Pancreas (tissue), 10 donors: Measurements from ENCODE around the gene PPP1R2. TPM values are rescaled to one million over a fixed set of nuclear protein-coding genes. Genes with fewer than 3 reads are reported as not detected.
"Not testable (repeated sequence)": the region's sequence is repeated elsewhere in the genome, so short reads cannot be mapped to it uniquely, and the experiment has no call there.

Source experiments
- ATAC-seq, 4 donors: fragments of 200-7000 bp; cut with Tn5 transposase; one replicate each; pipeline versions ENCODE4 v1.8.0 to v1.9.1; 2020; ENCODE audit warnings: mild to moderate bottlenecking in 4 of 4, moderate library complexity in 4 of 4
- DNase-seq, 6 donors: peaks; one replicate each; pipeline ENCODE4 v3.0.0-alpha.2; 2020
- FAIRE-seq: peaks from 2 replicates; lab custom pipeline; 2012; peaks lifted over from hg19 to GRCh38; lab: Jason Lieb, UNC
- H3K27ac ChIP-seq, 4 donors: fragments of 200-600 bp; sonication (generic); 1 replicate in 3 of 4; 2 replicates in 1 of 4; pipeline versions ENCODE4 v1.5.0 to v1.8.0; 2020
- H3K27me3 ChIP-seq, 4 donors: fragments of 200-600 bp; one replicate each; pipeline ENCODE4 v1.8.0; 2021
- H3K36me3 ChIP-seq, 3 donors: fragments of 200-600 bp; sonication (generic) in 1 of 3; one replicate each; pipeline versions ENCODE4 v1.5.0 to v1.8.0; 2020 to 2021
- H3K4me1 ChIP-seq, 3 donors: fragments of 200-600 bp; one replicate each; pipeline ENCODE4 v1.8.0; 2021
- H3K4me3 ChIP-seq, 4 donors: fragments of 200-600 bp; sonication (generic) in 2 of 4; one replicate each; pipeline versions ENCODE4 v1.5.0 to v1.8.0; 2020 to 2021
- H3K9me3 ChIP-seq, 4 donors: fragments of 200-600 bp; one replicate each; pipeline ENCODE4 v1.8.0; 2021
- WGBS, 2 donors: extraction: QIAGEN DNeasy Blood & Tissue Kit; methylation state at CpG; one replicate each; pipeline ENCODE4 v1.1.7; 2013; 5-methylcytosine and 5-hydroxymethylcytosine counted together
- intact Hi-C, 3 donors: fragments of 100-400 bp; cut with DNase I; formaldehyde crosslinking; loops; one replicate each; pipeline versions ENCODE4 v1.11.1 to v1.14.2; 2022
- polyA plus RNA-seq, 2 donors: library from polyadenylated mRNA; stranded (reverse); fragments of 200-250 nt; gene quantifications; one replicate each; pipeline ENCODE4 v1.2.3, GENCODE V29; 2013
- total RNA-seq, 6 donors: library from RNA; stranded (reverse); fragmentation: NEBNext Ultra II Directional in 4 of 6; extraction: Animal tissue kit (Norgen Biotek cat#: 25700) in 4 of 6; gene quantifications; one replicate each; pipeline versions ENCODE4 v1.2.1 to v1.2.4, GENCODE V29; 2021 to 2023
- TF ChIP-seq, protein P1 (sequence below), 4 donors: fragments of 200-600 bp; sonication (generic) in 3 of 4; IDR thresholded peaks; one replicate each; pipeline versions ENCODE4 v1.5.0 to v1.8.0; 2021; ENCODE audit warnings: antibody characterized with exemption in 4 of 4
- donor health status: healthy with polysubstance abuse.
- donor health status: DM: no; HTN: no; CAD: no; lungs with moderate emphysema.
- donor health status: DM: no; HTN: no; CAD: no.
- donor health status: control.
- donor health status: control.
- donor health status: Bipolar disorder and iron deficiency.
- donor health status: DM: yes; HTN: yes; CAD: no.
- donor health status: DM: no; HTN: no; CAD: no.
- donor health status: DM: no; HTN: no; CAD: no.
- donor health status: DM: yes; HTN: yes; CAD: no.

PPP1R2 gene
- total RNA-seq (10 to 100 TPM; 14.7 to 26.0 (median 16.9) TPM), polyA plus RNA-seq (10 to 100 TPM in 1 of 2 donors, 1 to 10 TPM in 1; 9.5 to 15.5 TPM)

- ATAC-seq: peak; percentile 92 to 97 (median 96)
- FAIRE-seq: no peak
- Histone ChIP-seq H3K4me1 (peaks cover 14 to 43% (median 32%) of the 10 kb centered on the region in 3 donors), H3K27ac (peak within 1 kb of the TSS; percentile 76 to 87 (median 82)), H3K27me3 (no peaks in the 10 kb centered on the region), H3K36me3 (no peaks in the 10 kb centered on the region), H3K4me3 (peak within 1 kb of the TSS; percentile 60 to 90 (median 80)), H3K9me3 (no peaks in the 10 kb centered on the region)
- peak; percentile 88 to 97 (median 94) for DNase-seq
- intact Hi-C loops: no loop called here
- TF ChIP-seq, protein P1, sequence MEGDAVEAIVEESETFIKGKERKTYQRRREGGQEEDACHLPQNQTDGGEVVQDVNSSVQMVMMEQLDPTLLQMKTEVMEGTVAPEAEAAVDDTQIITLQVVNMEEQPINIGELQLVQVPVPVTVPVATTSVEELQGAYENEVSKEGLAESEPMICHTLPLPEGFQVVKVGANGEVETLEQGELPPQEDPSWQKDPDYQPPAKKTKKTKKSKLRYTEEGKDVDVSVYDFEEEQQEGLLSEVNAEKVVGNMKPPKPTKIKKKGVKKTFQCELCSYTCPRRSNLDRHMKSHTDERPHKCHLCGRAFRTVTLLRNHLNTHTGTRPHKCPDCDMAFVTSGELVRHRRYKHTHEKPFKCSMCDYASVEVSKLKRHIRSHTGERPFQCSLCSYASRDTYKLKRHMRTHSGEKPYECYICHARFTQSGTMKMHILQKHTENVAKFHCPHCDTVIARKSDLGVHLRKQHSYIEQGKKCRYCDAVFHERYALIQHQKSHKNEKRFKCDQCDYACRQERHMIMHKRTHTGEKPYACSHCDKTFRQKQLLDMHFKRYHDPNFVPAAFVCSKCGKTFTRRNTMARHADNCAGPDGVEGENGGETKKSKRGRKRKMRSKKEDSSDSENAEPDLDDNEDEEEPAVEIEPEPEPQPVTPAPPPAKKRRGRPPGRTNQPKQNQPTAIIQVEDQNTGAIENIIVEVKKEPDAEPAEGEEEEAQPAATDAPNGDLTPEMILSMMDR (IDR thresholded peaks at IDR 0.05): no peak
- WGBS, 2 donors: 0% methylated on average over 76 to 95 of the region's 95 CpGs
These were observed at the start of gene PPP1R2 for GRCh38 chr3:195542698-195543499. Gene PPP1R2, minus strand, starts transcription at chr3:195543325. Its CDS starts 300 bp downstream, at chr3:195543025.

DNA sequence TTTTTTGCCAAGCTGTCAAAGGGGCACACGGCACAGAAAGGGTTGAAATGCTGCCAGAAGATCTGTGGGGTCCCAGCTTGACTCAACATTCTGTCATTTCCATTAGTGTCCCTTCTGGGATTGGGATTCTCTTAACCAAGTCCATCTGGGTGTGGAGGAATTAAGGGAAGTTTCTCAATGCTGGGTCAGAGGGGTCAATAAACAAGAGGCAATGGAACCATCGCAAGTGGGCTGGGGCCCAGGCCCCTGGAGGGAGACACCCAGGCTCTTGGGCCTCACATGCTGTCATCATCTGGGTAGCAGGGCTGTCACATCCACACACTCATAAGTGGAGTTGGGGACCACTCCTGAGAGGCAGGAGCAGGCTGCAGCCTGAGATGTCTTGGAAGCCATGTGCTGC, 48.7 kb upstream of the PPP1R2 start:
- intact Hi-C loops: no loop called here
- DNase-seq: no peak
- Histone ChIP-seq H3K36me3 (no peaks in the 10 kb centered on the region), H3K27me3 (no peaks in the 10 kb centered on the region), H3K9me3 (no peaks in the 10 kb centered on the region), H3K4me3 (no peak overlapping the region), H3K27ac (no peak overlapping the region), H3K4me1 (peaks cover 0 to 2% (median 0%) of the 10 kb centered on the region in 3 donors)
- peak in 1 of 4 donors; percentile 34 for ATAC-seq
- FAIRE-seq: no peak
- TF ChIP-seq, protein P1 (IDR thresholded peaks at IDR 0.05): no peak
- 85 to 86% methylated on average over 2 of the region's 2 CpGs for WGBS, 2 donors

- FAIRE-seq (no peak), DNase-seq (no peak), ATAC-seq (peak; percentile 61 to 90 (median 73))
- WGBS, 2 donors: 43% methylated on average over 6 of the region's 6 CpGs
- Histone ChIP-seq H3K27me3 (no peaks in the 10 kb centered on the region), H3K36me3 (no peaks in the 10 kb centered on the region), H3K9me3 (no peaks in the 10 kb centered on the region), H3K27ac (no peak overlapping the region), H3K4me1 (peaks cover 0 to 2% (median 0%) of the 10 kb centered on the region in 3 donors), H3K4me3 (no peak overlapping the region)
- TF ChIP-seq, protein P1 (IDR thresholded peaks at IDR 0.05): no peak
- intact Hi-C loops: no loop called here
These were observed 48.1 kb upstream of the PPP1R2 start for GRCh38 chr3:195591220-195591619.

GRCh38 chr3:195590381-195590780, 47.3 kb upstream of the PPP1R2 start:
- DNase-seq, intact Hi-C loops, FAIRE-seq: not testable (repeated sequence)

GRCh38 chr3:195589796-195590195, 46.7 kb upstream of the PPP1R2 start:
- intact Hi-C loops, ATAC-seq: not testable (repeated sequence)

More at GRCh38 chr3:195590381-195590780, 47.3 kb upstream of the PPP1R2 start:
- H3K4me3 ChIP-seq, H3K9me3 ChIP-seq, H3K27me3 ChIP-seq, H3K4me1 ChIP-seq, ATAC-seq, H3K27ac ChIP-seq, H3K36me3 ChIP-seq: not testable (repeated sequence)
- WGBS, 2 donors: 89 to 97% methylated on average over 2 of the region's 2 CpGs

More at GRCh38 chr3:195589796-195590195, 46.7 kb upstream of the PPP1R2 start:
- WGBS, 2 donors: 36 to 50% methylated on average over 6 of the region's 6 CpGs
- H3K4me1 ChIP-seq, H3K9me3 ChIP-seq, FAIRE-seq, H3K27me3 ChIP-seq, H3K36me3 ChIP-seq, H3K4me3 ChIP-seq, DNase-seq, H3K27ac ChIP-seq: not testable (repeated sequence)
